Chondrocyte (in vitro differentiated cells): ENCODE data around the gene MAP4K2. TPM values are rescaled to one million over a fixed set of nuclear protein-coding genes. Genes with fewer than 3 reads are reported as not detected.

Experiments
- DNase-seq: peaks from one replicate; pipeline ENCODE4 v3.0.0; 2021; ENCODE audit warnings: mixed read lengths, low spot score
- H3K27ac Mint-ChIP-seq: one replicate; pipeline ENCODE4 v1.8.0; 2021; ENCODE audit warnings: mild to moderate bottlenecking, moderate library complexity, mixed read lengths; ENCODE audit not compliant: unreplicated experiment
- H3K27me3 Mint-ChIP-seq: 2 replicates; pipeline ENCODE4 v1.8.0; 2021; ENCODE audit warnings: low read depth, mixed read lengths
- H3K36me3 Mint-ChIP-seq: 2 replicates; pipeline ENCODE4 v1.8.0; 2021; ENCODE audit warnings: low read depth, mixed read lengths
- H3K4me1 Mint-ChIP-seq: 2 replicates; pipeline ENCODE4 v1.8.0; 2021; ENCODE audit warnings: low read depth, mild to moderate bottlenecking, mixed read lengths
- H3K4me3 Mint-ChIP-seq: one replicate; pipeline ENCODE4 v1.8.0; 2021; ENCODE audit warnings: mild to moderate bottlenecking, moderate library complexity, mixed read lengths; ENCODE audit not compliant: unreplicated experiment
- H3K9me3 Mint-ChIP-seq: 2 replicates; pipeline ENCODE4 v1.8.0; 2021; ENCODE audit warnings: low read depth, mixed read lengths
- total RNA-seq: library from RNA; stranded (reverse); gene quantifications from 3 replicates; pipeline ENCODE4 v1.2.1, GENCODE V29; 2021
- TF ChIP-seq, protein P1 (sequence below): fragments of 200-600 bp; sonication (generic); IDR thresholded peaks from 2 replicates; pipeline ENCODE4 v1.5.0; 2021; ENCODE audit warnings: antibody characterized with exemption, mild to moderate bottlenecking, moderate library complexity

Gene MAP4K2
- total RNA-seq, 1 donor from 2014 or later: 13.4 TPM

DNA sequence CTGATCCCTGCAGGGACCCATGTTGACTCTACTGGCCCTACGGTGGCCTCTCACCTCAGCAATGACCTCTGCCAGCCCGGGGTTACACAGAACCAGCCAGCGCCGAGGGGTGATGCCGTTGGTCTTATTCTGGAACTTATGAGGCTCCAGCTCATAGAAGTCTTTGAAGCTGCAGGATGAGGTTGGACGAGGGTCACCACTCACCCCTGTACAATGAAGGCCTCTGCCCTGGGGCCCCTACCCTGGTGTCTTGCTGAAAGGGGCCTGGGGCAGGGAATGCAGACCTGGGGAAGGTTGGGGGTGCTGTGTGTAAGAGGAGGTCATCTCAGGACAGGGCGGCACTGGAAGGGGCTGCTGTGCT lies 50.0 kb downstream of the MAP4K2 start:
- Mint-ChIP-seq H3K4me1 (peaks cover 7% of the 10 kb centered on the region), H3K9me3 (no peaks in the 10 kb centered on the region), H3K4me3 (no peak overlapping the region), H3K27ac (no peak overlapping the region), H3K27me3 (no peaks in the 10 kb centered on the region), H3K36me3 (no peaks in the 10 kb centered on the region)
- peak; percentile 75 for DNase-seq
- TF ChIP-seq, protein P1, sequence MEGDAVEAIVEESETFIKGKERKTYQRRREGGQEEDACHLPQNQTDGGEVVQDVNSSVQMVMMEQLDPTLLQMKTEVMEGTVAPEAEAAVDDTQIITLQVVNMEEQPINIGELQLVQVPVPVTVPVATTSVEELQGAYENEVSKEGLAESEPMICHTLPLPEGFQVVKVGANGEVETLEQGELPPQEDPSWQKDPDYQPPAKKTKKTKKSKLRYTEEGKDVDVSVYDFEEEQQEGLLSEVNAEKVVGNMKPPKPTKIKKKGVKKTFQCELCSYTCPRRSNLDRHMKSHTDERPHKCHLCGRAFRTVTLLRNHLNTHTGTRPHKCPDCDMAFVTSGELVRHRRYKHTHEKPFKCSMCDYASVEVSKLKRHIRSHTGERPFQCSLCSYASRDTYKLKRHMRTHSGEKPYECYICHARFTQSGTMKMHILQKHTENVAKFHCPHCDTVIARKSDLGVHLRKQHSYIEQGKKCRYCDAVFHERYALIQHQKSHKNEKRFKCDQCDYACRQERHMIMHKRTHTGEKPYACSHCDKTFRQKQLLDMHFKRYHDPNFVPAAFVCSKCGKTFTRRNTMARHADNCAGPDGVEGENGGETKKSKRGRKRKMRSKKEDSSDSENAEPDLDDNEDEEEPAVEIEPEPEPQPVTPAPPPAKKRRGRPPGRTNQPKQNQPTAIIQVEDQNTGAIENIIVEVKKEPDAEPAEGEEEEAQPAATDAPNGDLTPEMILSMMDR: no peak

DNA sequence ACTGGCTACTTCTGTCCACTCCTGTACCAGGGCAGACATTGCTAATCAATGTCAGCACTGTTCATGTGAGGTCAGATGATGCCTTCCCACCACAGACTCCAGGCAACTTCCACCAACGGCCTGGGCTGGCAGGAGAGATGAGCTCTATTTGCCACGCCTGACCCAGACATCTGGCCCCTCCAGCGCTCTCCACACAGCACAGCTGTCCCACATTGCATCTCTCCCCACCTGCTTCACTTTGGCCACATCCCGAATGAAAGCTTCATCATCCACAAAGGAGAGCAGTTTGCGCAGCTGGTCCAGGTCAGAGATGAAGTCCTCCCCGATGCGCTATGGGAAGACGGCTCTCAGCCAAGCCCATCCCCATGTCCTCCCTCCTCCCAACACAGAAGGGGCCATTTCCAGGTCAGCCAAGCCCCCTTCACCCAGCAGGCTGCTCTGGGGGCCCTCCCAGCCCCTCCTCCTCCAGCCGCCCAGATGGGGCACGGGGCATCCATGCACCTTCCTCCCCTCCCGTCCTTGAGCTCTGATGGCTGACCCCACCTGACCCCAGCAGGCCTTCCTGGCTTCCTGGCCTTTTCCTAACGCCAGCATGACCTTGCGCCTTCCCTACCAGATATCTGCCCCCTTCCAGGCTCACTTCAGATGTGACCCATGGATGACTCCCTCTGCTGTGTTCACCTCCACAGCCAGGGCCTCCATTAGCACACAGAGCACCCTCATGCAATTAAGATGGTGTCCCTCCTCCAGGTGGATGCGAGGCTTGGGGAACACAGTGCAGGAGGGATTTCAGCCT lies 50.6 kb downstream of the MAP4K2 start:
- peak; percentile 77 for DNase-seq
- Mint-ChIP-seq H3K27ac (no peak overlapping the region), H3K4me3 (no peak overlapping the region), H3K27me3 (no peaks in the 10 kb centered on the region), H3K36me3 (no peaks in the 10 kb centered on the region), H3K9me3 (no peaks in the 10 kb centered on the region), H3K4me1 (peaks cover 8% of the 10 kb centered on the region)
- TF ChIP-seq, protein P1: no peak

DNA sequence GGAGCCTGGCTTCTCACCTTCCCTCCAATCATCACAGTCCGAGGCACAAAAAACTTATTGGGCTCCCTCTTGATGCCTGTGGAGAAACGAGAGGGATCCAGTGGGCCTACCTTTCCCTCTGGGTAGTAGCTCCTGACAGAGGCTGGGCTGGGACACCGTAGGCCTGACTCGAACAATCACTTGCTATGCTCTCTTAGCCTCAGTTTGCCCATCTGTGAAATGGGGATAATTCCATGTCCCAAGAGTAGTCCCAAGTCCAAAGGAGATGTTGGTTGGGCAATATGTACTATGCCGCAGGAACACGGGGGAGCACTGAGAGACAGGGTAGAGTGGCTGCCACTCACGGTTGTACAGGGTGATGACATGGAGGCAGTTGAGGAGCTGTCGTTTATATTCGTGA lies 51.4 kb downstream of the MAP4K2 start:
- TF ChIP-seq, protein P1: no peak
- H3K36me3 Mint-ChIP-seq: no peaks in the 10 kb centered on the region
- DNase-seq: peak; percentile 28
- H3K4me1 Mint-ChIP-seq: peaks cover 8% of the 10 kb centered on the region
- no peaks in the 10 kb centered on the region for H3K9me3 Mint-ChIP-seq
- no peak overlapping the region for H3K27ac Mint-ChIP-seq
- H3K4me3 Mint-ChIP-seq: no peak overlapping the region
- H3K27me3 Mint-ChIP-seq: no peaks in the 10 kb centered on the region

DNA sequence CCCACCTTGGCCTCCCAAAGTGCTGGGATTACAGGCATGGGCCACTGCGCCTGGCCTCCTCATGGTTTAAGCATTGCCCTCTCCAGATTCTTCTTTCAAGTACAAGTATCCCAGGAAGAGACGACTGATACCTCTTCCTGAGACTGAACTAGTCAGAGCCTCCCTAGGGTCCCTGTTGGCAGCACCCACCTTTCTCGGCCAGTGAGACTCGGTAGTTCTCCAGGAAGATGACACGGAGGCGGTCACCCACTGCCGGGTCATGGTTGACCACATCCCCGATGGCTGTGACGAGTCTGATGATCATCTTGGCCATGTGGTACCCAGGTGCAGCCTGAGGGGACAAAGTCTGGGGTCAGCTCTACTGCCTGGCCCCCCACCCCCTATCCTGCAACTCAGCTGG lies 51.9 kb downstream of the MAP4K2 start:
- Mint-ChIP-seq H3K36me3 (no peaks in the 10 kb centered on the region), H3K27ac (no peak overlapping the region), H3K9me3 (no peaks in the 10 kb centered on the region), H3K4me1 (peaks cover 8% of the 10 kb centered on the region), H3K4me3 (no peak overlapping the region), H3K27me3 (no peaks in the 10 kb centered on the region)
- peak; percentile 67 for DNase-seq
- TF ChIP-seq, protein P1: no peak

DNA sequence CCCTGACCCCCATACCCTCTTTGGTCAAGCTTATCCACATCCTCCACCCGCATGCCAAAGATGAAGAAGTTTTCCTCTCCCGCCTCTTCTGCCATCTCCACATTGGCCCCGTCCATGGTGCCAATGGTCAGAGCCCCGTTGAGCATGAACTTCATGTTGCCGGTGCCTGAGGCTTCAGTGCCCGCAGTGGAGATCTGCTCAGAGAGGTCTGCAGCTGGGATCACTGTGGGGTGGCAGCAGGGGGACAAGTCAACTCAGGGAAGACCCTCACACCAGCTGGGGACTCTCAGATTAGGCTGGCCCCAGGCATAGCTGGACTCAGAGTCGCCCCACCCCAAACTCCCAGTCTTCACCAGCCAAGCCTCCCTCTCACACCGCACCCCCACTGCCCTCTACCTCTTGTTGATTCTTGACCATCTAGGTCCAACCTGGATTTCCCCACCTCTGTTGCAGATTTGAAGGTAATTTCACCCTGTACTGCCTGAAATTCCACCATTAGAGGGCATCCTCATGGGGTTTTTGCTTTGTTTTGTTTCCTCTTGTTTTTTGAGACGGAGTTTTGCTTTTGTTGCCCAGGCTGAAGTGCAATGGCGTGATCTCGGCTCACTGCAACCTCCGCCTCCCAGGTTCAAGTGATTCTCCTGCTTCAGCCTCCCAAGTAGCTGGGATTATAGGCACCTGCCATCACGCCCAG lies 52.5 kb downstream of the MAP4K2 start:
- H3K27me3 Mint-ChIP-seq: no peaks in the 10 kb centered on the region
- H3K27ac Mint-ChIP-seq: no peak overlapping the region
- H3K4me1 Mint-ChIP-seq: peaks cover 9% of the 10 kb centered on the region
- H3K36me3 Mint-ChIP-seq: no peaks in the 10 kb centered on the region
- peak; percentile 53 for DNase-seq
- TF ChIP-seq, protein P1: peak; percentile 28
- H3K9me3 Mint-ChIP-seq: no peaks in the 10 kb centered on the region
- H3K4me3 Mint-ChIP-seq: no peak overlapping the region
